ENCODE results near the gene NXT1.
"Not testable (repeated sequence)": the region's sequence is repeated elsewhere in the genome, so short reads cannot be mapped to it uniquely, and the experiment has no call there.

NXT1 gene

GRCh38 chr20:23331450-23332350 is 18.9 kb upstream of the NXT1 start:
- no peak for DNase-seq (ENCODE audit: low read depth in 2 of 2)

- DNase-seq (ENCODE audit: low read depth in 2 of 2): no peak
Measured at GRCh38 chr20:23332467-23332866, 18.1 kb upstream of the NXT1 start.

GRCh38 chr20:23334111-23334510 is 16.5 kb upstream of the NXT1 start:
- no peak for DNase-seq (ENCODE audit: low read depth in 2 of 2)

- no peak for DNase-seq (ENCODE audit: low read depth in 2 of 2)
Measured at GRCh38 chr20:23335521-23335920, 15.1 kb upstream of the NXT1 start.

- no peak for DNase-seq (ENCODE audit: low read depth in 2 of 2)
Measured at GRCh38 chr20:23336476-23336875, 14.1 kb upstream of the NXT1 start.

- no peak for DNase-seq (ENCODE audit: low read depth in 2 of 2)
Measured at GRCh38 chr20:23337312-23337711, 13.3 kb upstream of the NXT1 start.

GRCh38 chr20:23339986-23340385 is 10.6 kb upstream of the NXT1 start:
- DNase-seq (ENCODE audit: low read depth in 2 of 2): no peak

- peak in 1 of 2 donors; percentile 17 for DNase-seq (ENCODE audit: low read depth in 2 of 2)
Measured at GRCh38 chr20:23340524-23340923, 10.1 kb upstream of the NXT1 start.

GRCh38 chr20:23341073-23341472 is 9.5 kb upstream of the NXT1 start:
- no peak for DNase-seq (ENCODE audit: low read depth in 2 of 2)

GRCh38 chr20:23343590-23343989 is 7.0 kb upstream of the NXT1 start:
- DNase-seq (ENCODE audit: low read depth in 2 of 2): no peak

- no peak for DNase-seq (ENCODE audit: low read depth in 2 of 2)
Measured at GRCh38 chr20:23344336-23344735, 6.3 kb upstream of the NXT1 start.

GRCh38 chr20:23346002-23346401 is 4.6 kb upstream of the NXT1 start:
- DNase-seq (ENCODE audit: low read depth in 2 of 2): no peak

- DNase-seq (ENCODE audit: low read depth in 2 of 2): no peak
Measured at GRCh38 chr20:23347791-23348190, 2.8 kb upstream of the NXT1 start.

- not testable (repeated sequence) for DNase-seq (ENCODE audit: low read depth in 2 of 2)
Measured at GRCh38 chr20:23348510-23348909, 2.1 kb upstream of the NXT1 start.

- peak; percentile 56 to 61 for DNase-seq (ENCODE audit: low read depth in 2 of 2)
Measured at GRCh38 chr20:23349338-23350195, 1.0 kb upstream of the NXT1 start.

GRCh38 chr20:23350904-23351838 is 580 bp downstream of the NXT1 start:
- DNase-seq (ENCODE audit: low read depth in 2 of 2): peak; percentile 36

GRCh38 chr20:23356203-23356602 is 5.6 kb downstream of the NXT1 start:
- DNase-seq (ENCODE audit: low read depth in 2 of 2): no peak

GRCh38 chr20:23357767-23358562 is 7.4 kb downstream of the NXT1 start:
- DNase-seq (ENCODE audit: low read depth in 2 of 2): peak; percentile 99 to 100

- DNase-seq (ENCODE audit: low read depth in 2 of 2): no peak
Measured at GRCh38 chr20:23358563-23358906, 7.9 kb downstream of the NXT1 start.

- no peak for DNase-seq (ENCODE audit: low read depth in 2 of 2)
Measured at GRCh38 chr20:23358923-23359593, 8.5 kb downstream of the NXT1 start.
